Adrenal gland (tissue), 12 donors: Measurements from ENCODE around the gene MAP7. TPM values are rescaled to one million over a fixed set of nuclear protein-coding genes. Genes with fewer than 3 reads are reported as not detected.

ENCODE experiments used
- DNase-seq, 7 donors: peaks; one replicate each; pipeline ENCODE4 v3.0.0-alpha.2; 2019 to 2020
- H3K27ac ChIP-seq, 5 donors: fragments of 200-600 bp; sonication (generic) in 4 of 5; 1 replicate in 3 of 5; 2 replicates in 2 of 5; pipeline versions ENCODE4 v1.5.1 to v1.8.0; 2016 to 2020; ENCODE audit warnings: mild to moderate bottlenecking in 1 of 5
- H3K27me3 ChIP-seq: fragments of 200-600 bp; 2 replicates; pipeline ENCODE4 v1.8.0; 2021
- H3K36me3 ChIP-seq, 2 donors: fragments of 200-600 bp; replicated peaks in 1 of 2; 1 replicate in 1 of 2; 2 replicates in 1 of 2; pipeline versions ENCODE4 v1.5.1 to v1.8.0; 2018 to 2022
- H3K4me1 ChIP-seq, 2 donors: fragments of 200-600 bp; replicated peaks in 1 of 2; 1 replicate in 1 of 2; 2 replicates in 1 of 2; pipeline versions ENCODE4 v1.5.1 to v1.8.0; 2018 to 2021
- H3K4me3 ChIP-seq, 4 donors: fragments of 200-600 bp; sonication (generic) in 3 of 4; one replicate each; pipeline ENCODE4 v1.5.1; 2016 to 2018
- H3K9me3 ChIP-seq, 3 donors: fragments of 200-600 bp; sonication (generic) in 1 of 3; replicated peaks in 1 of 3; 1 replicate in 2 of 3; 2 replicates in 1 of 3; pipeline versions ENCODE4 v1.5.1 to v1.8.0; 2016 to 2021
- CTCF ChIP-seq, 6 experiments: fragments of 450-650 bp in 4 of 6; fragments of 200-600 bp in 2 of 6; sonication (generic) in 1 of 6; IDR thresholded peaks; 1 replicate in 5 of 6; 2 replicates in 1 of 6; pipeline versions ENCODE4 v1.5.1 to v1.8.0; 2016 to 2021; ENCODE audit warnings: antibody characterized with exemption in 6 of 6, mild to moderate bottlenecking in 2 of 6, moderate library complexity in 1 of 6
- POLR2A ChIP-seq, 2 donors: fragments of 450-650 bp; IDR thresholded peaks; one replicate each; pipeline ENCODE4 v1.6.1; 2017; ENCODE audit warnings: antibody characterized with exemption in 2 of 2, mild to moderate bottlenecking in 2 of 2, moderate library complexity in 1 of 2
- WGBS, 4 donors: extraction: QIAGEN DNeasy Blood & Tissue Kit in 2 of 4; methylation state at CpG; one replicate each; pipeline versions ENCODE4 v1.1.5 to v1.1.7; 2013 to 2017; 5-methylcytosine and 5-hydroxymethylcytosine counted together
- intact Hi-C, 2 donors: fragments of 100-400 bp; cut with DNase I; formaldehyde crosslinking; loops; one replicate each; pipeline versions ENCODE4 v1.14.1 to v1.15.0; 2022 to 2023
- polyA plus RNA-seq, 3 donors: library from polyadenylated mRNA; stranded (reverse); fragments of 200-250 nt in 2 of 3; fragments of 350-450 nt in 1 of 3; fragmentation: Illumina TruSeq in 1 of 3; extraction: RNeasy Lipid Tissue Mini Kit (QIAGEN cat#74804) in 1 of 3; gene quantifications; one replicate each; pipeline ENCODE4 v1.2.3, GENCODE V29; 2013 to 2014
- total RNA-seq, 9 donors: library from RNA; depleted of rRNA in 4 of 9; stranded (reverse); fragments of >200 nt in 4 of 9; fragments of 120-200 nt in 1 of 9; fragmentation: NEBNext Ultra II Directional in 1 of 9; extraction: Animal tissue kit (Norgen Biotek cat#: 25700) in 1 of 9; gene quantifications; one replicate each; pipeline versions ENCODE4 v1.1.0 to v1.2.4, GENCODE V29; 2013 to 2023
- donor health status: healthy with polysubstance abuse.
- donor health status: Bipolar disorder and iron deficiency.
- donor health status: DM: yes; HTN: yes; CAD: no.
- donor health status: DM: no; HTN: no; CAD: no.
- donor health status: DM: no; HTN: no; CAD: no.
- donor health status: DM: yes; HTN: yes; CAD: no.

The MAP7 gene
- total and polyA plus RNA-seq, 12 donors: 4.7 to 31.6 (median 11.3) TPM

DNA sequence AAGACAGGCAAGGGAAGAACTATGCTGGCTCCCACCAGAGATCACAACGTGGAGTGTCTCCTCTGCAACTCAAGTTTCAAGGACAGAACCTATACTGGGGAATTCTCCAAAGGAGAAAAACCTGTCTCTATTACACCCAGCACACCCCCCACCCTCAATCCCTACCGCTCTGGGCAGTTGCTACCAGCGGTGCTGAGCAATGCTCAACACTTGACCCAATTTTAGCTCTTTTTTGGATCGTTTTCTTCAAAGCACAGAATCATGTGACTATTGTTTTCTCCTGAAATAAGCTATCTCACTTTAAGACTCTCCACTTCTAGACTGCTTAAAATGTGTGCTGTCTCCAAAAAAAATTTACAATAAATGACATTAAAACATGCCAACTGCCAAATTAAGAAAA lies 23.3 kb downstream of the MAP7 start:
- TF ChIP-seq CTCF (IDR thresholded peaks at IDR 0.05) (no peak), POLR2A (IDR thresholded peaks at IDR 0.05) (no peak)
- Histone ChIP-seq H3K9me3 (no peaks in the 10 kb centered on the region), H3K36me3 (no peaks in the 10 kb centered on the region), H3K27me3 (no peaks in the 10 kb centered on the region), H3K4me3 (no peak overlapping the region), H3K4me1 (peaks cover 0 to 21% of the 10 kb centered on the region in 2 donors), H3K27ac (peak overlapping the region in 1 of 5 donors; percentile 52)
- intact Hi-C loops: no loop called here
- 27 to 36% (median 30%) methylated on average over 4 of the region's 4 CpGs for WGBS, 4 donors
- DNase-seq: no peak

- Histone ChIP-seq H3K27me3 (no peaks in the 10 kb centered on the region), H3K36me3 (no peaks in the 10 kb centered on the region), H3K4me3 (no peak overlapping the region), H3K9me3 (no peaks in the 10 kb centered on the region), H3K27ac (peak overlapping the region in 1 of 5 donors; percentile 52), H3K4me1 (peaks cover 0 to 21% of the 10 kb centered on the region in 2 donors)
- WGBS, 4 donors: 21 to 61% (median 50%) methylated on average over 12 to 16 of the region's 16 CpGs
- intact Hi-C loops: no loop called here
- peak; percentile 16 to 81 (median 33) for DNase-seq
- TF ChIP-seq POLR2A (IDR thresholded peaks at IDR 0.05): no peak
- peak in 2 of 6 experiments; percentile 34 to 37 for TF ChIP-seq CTCF (IDR thresholded peaks at IDR 0.05)
Measured at GRCh38 chr6:136526196-136526930, 23.9 kb downstream of the MAP7 start.

DNA sequence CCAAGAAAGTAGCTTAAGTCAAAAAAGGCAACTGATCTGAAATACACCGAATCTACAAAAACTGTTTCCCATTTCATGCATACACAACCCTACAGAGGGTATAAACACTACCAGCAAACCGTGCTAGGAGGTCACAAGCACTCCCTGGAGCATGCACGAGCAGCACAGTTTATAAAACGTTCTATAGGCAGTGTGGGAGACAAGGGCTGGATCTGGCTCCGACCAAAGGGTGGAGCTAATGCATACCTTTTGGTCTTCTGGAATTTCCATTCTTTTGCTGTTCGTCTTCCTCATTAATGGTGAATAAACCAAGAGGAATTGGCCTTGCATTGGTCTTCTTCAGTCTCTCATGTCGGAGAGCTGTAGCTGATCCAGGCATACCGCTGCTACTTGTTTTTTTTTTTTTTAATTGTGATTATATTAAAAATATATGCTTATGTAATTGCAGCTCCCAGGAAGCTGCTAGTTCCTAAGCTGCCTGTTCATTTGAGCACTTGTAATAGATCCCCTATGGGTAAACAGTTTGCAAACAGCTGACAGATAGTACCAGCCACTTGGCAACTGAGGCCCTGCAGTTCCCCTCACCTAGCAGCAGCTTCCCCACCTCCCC lies 24.5 kb downstream of the MAP7 start:
- H3K4me1 ChIP-seq: peaks cover 0 to 21% of the 10 kb centered on the region in 2 donors
- no peaks in the 10 kb centered on the region for H3K27me3 ChIP-seq
- no peak for DNase-seq
- H3K36me3 ChIP-seq: no peaks in the 10 kb centered on the region
- peak overlapping the region in 1 of 5 donors; percentile 59 for H3K27ac ChIP-seq
- TF ChIP-seq POLR2A (IDR thresholded peaks at IDR 0.05) (no peak), CTCF (IDR thresholded peaks at IDR 0.05) (no peak)
- no peak overlapping the region for H3K4me3 ChIP-seq
- H3K9me3 ChIP-seq: no peaks in the 10 kb centered on the region
- 65 to 79% (median 68%) methylated on average over 8 of the region's 8 CpGs for WGBS, 4 donors
- intact Hi-C loops: no loop called here

DNA sequence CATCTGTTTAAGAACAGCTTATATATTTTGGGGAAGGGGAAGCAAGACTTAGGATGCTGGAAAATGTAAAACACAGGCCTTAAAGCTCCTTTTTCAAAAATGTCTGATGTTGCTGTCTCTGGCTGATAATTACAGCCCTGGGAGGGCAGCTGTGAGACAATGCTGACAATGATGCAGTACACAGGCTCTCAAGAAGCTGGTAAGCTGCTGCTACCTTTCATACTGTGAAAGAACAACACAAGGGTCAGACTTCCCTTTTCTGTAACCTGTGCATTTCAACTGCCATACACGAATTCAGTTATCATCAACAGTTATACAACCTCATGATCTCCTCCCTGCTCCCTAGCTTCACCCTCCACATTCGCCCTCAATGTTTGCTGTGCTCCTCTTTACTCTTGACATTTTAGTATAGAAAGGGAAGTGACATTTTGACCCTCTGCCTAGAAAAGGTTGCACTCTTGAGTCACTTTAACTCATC lies 25.2 kb downstream of the MAP7 start:
- peak overlapping the region in 1 of 5 donors; percentile 59 for H3K27ac ChIP-seq
- H3K9me3 ChIP-seq: no peaks in the 10 kb centered on the region
- peaks cover 0 to 21% of the 10 kb centered on the region in 2 donors for H3K4me1 ChIP-seq
- 58 to 77% (median 62%) methylated on average over 2 of the region's 2 CpGs for WGBS, 4 donors
- no peaks in the 10 kb centered on the region for H3K36me3 ChIP-seq
- no peaks in the 10 kb centered on the region for H3K27me3 ChIP-seq
- no peak for DNase-seq
- H3K4me3 ChIP-seq: no peak overlapping the region
- no peak for TF ChIP-seq POLR2A (IDR thresholded peaks at IDR 0.05)
- no peak for TF ChIP-seq CTCF (IDR thresholded peaks at IDR 0.05)
- intact Hi-C loops: no loop called here
